Parathyroid adenoma (tissue), 2 donors: ENCODE results near the gene PALM3.
A peak's percentile ranks its signal among the peaks of the same experiment; 100 is the strongest.

Experiments used
- H2AFZ ChIP-seq: fragments of 300-600 bp; sonication (generic); one replicate; pipeline ENCODE4 v1.7.0; 2017; ENCODE audit warnings: antibody characterized with exemption, mild to moderate bottlenecking
- H3K27ac ChIP-seq: fragments of 300-600 bp; sonication (generic); one replicate; pipeline ENCODE4 v1.7.0; 2017
- H3K27me3 ChIP-seq: fragments of 300-600 bp; sonication (generic); one replicate; pipeline ENCODE4 v1.7.0; 2017; ENCODE audit warnings: low read length; ENCODE audit not compliant: control insufficient read depth, insufficient read depth
- H3K36me3 ChIP-seq: fragments of 300-600 bp; sonication (generic); one replicate; pipeline ENCODE4 v1.7.0; 2017; ENCODE audit warnings: low read length; ENCODE audit not compliant: control insufficient read depth, insufficient read depth
- H3K4me1 ChIP-seq: fragments of 300-600 bp; sonication (generic); one replicate; pipeline ENCODE4 v1.7.0; 2017; ENCODE audit warnings: control low read depth
- H3K4me2 ChIP-seq: fragments of 300-600 bp; sonication (generic); one replicate; pipeline ENCODE4 v1.7.0; 2017; ENCODE audit warnings: low read length
- H3K4me3 ChIP-seq: fragments of 300-600 bp; sonication (generic); one replicate; pipeline ENCODE4 v1.7.0; 2017; ENCODE audit warnings: low read depth, low read length
- H3K79me2 ChIP-seq: fragments of 300-600 bp; sonication (generic); one replicate; pipeline ENCODE4 v1.7.0; 2017; ENCODE audit warnings: control low read depth
- H3K9ac ChIP-seq: fragments of 300-600 bp; sonication (generic); one replicate; pipeline ENCODE4 v1.7.0; 2017; ENCODE audit warnings: mild to moderate bottlenecking
- H3K9me3 ChIP-seq: fragments of 300-600 bp; sonication (generic); one replicate; pipeline ENCODE4 v1.7.0; 2017; ENCODE audit warnings: low read length; ENCODE audit not compliant: control insufficient read depth
- TF ChIP-seq, protein P1 (sequence below): fragments of 300-600 bp; sonication (generic); IDR thresholded peaks from one replicate; pipeline ENCODE4 v1.7.0; 2017; ENCODE audit warnings: antibody characterized with exemption, mild to moderate bottlenecking
- donor health status: primary hyperparathyroidism.

PALM3 gene

DNA sequence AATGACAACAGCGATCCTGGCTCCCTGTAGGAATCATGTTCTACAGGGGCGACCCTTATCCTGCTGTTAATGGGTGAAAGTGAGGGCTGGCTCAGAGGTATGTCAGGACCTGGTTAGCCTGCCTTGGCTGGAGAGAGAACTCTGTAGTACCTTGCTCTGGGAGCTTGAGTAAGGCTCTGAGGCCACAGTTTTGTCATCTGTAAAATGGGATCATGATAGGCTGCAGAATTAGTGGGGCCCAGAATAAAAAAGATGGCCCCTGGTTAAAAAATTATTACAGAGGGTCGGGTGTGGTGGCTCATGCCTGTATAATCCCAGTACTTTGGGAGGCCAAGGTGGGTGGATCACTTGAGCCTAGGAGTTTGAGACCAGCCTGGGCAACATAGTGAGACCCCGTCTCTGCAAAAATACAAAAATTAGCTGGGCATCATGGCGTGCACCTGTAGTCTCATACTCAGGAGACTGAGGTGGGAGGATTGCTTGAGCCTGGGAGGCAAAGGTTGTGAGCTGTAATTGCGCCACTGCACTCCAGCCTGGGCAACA lies 39.2 kb upstream of the PALM3 start:
- H3K9me3 ChIP-seq, result no peaks in the 10 kb centered on the region
- H3K4me3 ChIP-seq, result no peak overlapping the region
- no peaks in the 10 kb centered on the region for H3K79me2 ChIP-seq
- H3K4me2 ChIP-seq, result no peak overlapping the region
- H2AFZ ChIP-seq, result no peak overlapping the region
- no peak overlapping the region for H3K27ac ChIP-seq
- no peaks in the 10 kb centered on the region for H3K4me1 ChIP-seq
- H3K27me3 ChIP-seq, result no peaks in the 10 kb centered on the region
- TF ChIP-seq, protein P1, sequence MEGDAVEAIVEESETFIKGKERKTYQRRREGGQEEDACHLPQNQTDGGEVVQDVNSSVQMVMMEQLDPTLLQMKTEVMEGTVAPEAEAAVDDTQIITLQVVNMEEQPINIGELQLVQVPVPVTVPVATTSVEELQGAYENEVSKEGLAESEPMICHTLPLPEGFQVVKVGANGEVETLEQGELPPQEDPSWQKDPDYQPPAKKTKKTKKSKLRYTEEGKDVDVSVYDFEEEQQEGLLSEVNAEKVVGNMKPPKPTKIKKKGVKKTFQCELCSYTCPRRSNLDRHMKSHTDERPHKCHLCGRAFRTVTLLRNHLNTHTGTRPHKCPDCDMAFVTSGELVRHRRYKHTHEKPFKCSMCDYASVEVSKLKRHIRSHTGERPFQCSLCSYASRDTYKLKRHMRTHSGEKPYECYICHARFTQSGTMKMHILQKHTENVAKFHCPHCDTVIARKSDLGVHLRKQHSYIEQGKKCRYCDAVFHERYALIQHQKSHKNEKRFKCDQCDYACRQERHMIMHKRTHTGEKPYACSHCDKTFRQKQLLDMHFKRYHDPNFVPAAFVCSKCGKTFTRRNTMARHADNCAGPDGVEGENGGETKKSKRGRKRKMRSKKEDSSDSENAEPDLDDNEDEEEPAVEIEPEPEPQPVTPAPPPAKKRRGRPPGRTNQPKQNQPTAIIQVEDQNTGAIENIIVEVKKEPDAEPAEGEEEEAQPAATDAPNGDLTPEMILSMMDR, result no peak
- no peaks in the 10 kb centered on the region for H3K36me3 ChIP-seq
- H3K9ac ChIP-seq, result no peak overlapping the region

DNA sequence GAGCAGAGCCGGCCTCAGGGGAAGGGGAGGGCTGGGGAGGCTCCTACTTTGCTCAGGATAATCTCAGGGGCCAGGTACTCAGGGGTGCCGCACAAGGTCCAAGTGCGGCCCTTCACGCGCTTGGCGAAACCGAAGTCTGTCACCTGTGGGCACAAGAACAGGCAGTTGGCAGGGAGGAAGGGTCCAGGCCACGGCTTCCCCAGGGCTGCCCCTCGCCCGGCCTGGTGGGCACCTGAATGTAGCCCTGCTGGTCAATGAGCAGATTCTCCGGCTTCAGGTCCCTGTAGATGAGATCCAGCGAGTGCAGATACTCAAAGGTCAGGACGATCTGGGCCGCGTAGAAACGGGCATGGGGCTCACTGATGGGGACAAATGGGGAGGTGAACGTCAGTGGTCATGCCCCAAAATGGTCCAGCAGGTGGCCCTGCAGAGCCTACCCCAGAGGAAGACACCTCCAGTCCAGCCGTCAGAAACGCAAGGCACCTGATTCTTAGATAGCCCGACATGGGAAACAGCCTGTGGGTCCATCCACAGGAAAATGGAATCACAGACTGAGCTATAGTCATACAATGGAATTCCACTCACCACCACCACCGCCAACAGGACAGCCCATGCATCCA lies 35.8 kb upstream of the PALM3 start:
- Histone ChIP-seq H3K27ac (no peak overlapping the region), H3K4me3 (no peak overlapping the region)

DNA sequence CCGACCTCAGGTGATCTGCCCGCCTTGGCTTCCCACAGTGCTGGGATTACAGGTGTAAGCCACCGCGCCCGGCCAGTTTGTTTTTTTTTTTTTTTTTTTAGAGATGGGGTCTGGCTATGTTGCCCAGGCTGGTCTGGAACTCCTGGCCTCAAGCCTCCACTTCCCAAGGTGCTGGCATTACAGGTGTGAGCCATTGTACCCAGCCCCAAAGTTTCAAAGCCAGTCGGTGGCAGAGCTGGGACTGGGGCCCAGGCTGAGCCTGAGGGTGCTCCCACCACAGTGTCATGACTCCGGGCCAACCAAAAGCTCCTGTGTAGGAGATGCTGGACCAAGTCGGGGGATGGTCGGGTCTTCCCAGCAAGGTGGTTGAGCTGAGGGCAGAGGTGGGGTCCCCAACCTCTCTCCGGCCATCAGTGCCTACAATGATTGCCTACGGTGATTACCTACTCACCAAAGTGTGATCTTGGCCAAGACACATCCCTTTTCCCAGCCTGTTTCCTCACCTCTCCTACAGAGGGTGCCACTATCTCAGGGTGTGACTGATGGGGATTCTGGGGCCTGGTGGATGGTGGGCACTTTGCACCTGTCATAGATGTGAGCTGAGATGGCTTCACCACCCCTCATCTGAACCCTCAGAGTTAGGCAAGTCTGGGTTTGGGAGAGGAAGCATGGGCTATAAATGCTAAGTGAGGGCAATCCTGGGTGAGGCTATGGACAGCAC lies 34.6 kb upstream of the PALM3 start:
- no peak overlapping the region for H3K27ac ChIP-seq
- H2AFZ ChIP-seq, result no peak overlapping the region
- H3K9me3 ChIP-seq, result no peaks in the 10 kb centered on the region
- TF ChIP-seq, protein P1, result no peak
- H3K4me3 ChIP-seq, result no peak overlapping the region
- H3K36me3 ChIP-seq, result no peaks in the 10 kb centered on the region
- H3K27me3 ChIP-seq, result no peaks in the 10 kb centered on the region
- H3K9ac ChIP-seq, result no peak overlapping the region
- no peaks in the 10 kb centered on the region for H3K79me2 ChIP-seq
- H3K4me1 ChIP-seq, result peaks cover 5% of the 10 kb centered on the region
- H3K4me2 ChIP-seq, result no peak overlapping the region

More for the DNA sequence above, 35.8 kb upstream of the PALM3 start:
- no peaks in the 10 kb centered on the region for H3K4me1 ChIP-seq
- no peaks in the 10 kb centered on the region for H3K79me2 ChIP-seq
- no peaks in the 10 kb centered on the region for H3K36me3 ChIP-seq
- H2AFZ ChIP-seq, result no peak overlapping the region
- H3K9ac ChIP-seq, result no peak overlapping the region
- no peaks in the 10 kb centered on the region for H3K9me3 ChIP-seq
- H3K4me2 ChIP-seq, result no peak overlapping the region
- no peaks in the 10 kb centered on the region for H3K27me3 ChIP-seq
- TF ChIP-seq, protein P1, result peak; percentile 22

DNA sequence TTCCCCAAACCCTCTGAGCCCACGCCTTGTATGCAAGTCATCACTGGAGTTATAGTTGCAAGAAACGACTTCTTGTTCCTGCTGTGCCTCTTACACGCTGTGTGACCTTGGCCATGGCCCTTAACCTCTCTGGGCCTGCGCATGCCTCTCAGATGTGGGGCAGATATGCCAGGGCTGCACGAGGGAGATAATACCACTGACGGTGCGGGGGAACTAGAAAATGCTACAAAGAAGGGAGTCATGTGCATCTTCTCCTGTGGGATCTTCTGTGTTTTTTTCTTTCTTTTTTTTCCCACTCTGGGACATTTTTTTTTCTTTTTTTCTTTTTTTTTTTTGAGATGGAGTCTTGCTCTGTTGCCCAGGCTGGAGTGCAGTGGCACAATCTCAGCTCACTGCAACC lies 33.0 kb upstream of the PALM3 start:
- no peak overlapping the region for H3K9ac ChIP-seq
- no peak overlapping the region for H3K4me3 ChIP-seq
- no peaks in the 10 kb centered on the region for H3K9me3 ChIP-seq
- H3K27me3 ChIP-seq, result no peaks in the 10 kb centered on the region
- no peaks in the 10 kb centered on the region for H3K79me2 ChIP-seq
- no peaks in the 10 kb centered on the region for H3K36me3 ChIP-seq
- no peak overlapping the region for H3K4me2 ChIP-seq
- H3K27ac ChIP-seq, result no peak overlapping the region
- no peak overlapping the region for H2AFZ ChIP-seq
- TF ChIP-seq, protein P1, result no peak
- H3K4me1 ChIP-seq, result peaks cover 5% of the 10 kb centered on the region
